Glomerular endothelial cell (primary cell): ENCODE measurements around the gene TSPAN33. TPM values are rescaled to one million over a fixed set of nuclear protein-coding genes. Genes with fewer than 3 reads are reported as not detected.
"Not testable (repeated sequence)": the region's sequence is repeated elsewhere in the genome, so short reads cannot be mapped to it uniquely, and the experiment has no call there.

Experiments
- DNase-seq: peaks from one replicate; pipeline ENCODE4 v3.0.0-alpha.2; 2011; ENCODE audit warnings: low read depth, low spot score; ENCODE audit errors: extremely low read depth
- total RNA-seq: library from RNA; depleted of rRNA; stranded (reverse); fragments of >200 nt; gene quantifications from 2 replicates; pipeline ENCODE4 v1.2.3, GENCODE V29; 2015

TSPAN33 gene
- total RNA-seq, 1 donor from 2014 or later = 0.18 TPM

DNA sequence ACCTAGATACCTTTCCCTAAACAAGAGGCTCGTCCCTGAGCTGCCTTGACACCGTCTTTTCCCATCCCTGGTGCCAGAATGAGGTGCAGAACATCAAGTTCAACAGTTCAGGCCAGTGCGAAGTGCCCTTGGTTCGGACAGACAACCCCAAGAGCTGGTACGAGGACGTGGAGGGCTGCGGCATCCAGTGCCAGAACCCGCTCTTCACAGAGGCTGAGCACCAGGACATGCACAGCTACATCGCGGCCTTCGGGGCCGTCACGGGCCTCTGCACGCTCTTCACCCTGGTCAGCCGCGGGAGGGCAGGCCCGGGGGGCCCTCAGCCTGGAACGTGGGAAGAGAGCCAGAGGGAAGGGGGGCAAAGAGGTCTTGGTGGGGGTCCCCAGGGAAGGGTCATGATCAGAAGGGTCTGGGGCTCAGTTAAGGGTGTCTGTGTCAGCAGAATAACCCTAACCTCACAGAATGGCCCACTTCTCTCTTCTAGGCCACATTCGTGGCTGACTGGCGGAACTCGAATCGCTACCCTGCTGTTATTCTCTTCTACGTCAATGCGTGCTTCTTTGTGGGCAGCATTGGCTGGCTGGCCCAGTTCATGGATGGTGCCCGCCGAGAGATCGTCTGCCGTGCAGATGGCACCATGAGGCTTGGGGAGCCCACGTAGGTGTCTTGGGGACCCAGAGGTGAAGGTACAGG lies 60.8 kb downstream of the TSPAN33 start:
- DNase-seq = no peak

DNA sequence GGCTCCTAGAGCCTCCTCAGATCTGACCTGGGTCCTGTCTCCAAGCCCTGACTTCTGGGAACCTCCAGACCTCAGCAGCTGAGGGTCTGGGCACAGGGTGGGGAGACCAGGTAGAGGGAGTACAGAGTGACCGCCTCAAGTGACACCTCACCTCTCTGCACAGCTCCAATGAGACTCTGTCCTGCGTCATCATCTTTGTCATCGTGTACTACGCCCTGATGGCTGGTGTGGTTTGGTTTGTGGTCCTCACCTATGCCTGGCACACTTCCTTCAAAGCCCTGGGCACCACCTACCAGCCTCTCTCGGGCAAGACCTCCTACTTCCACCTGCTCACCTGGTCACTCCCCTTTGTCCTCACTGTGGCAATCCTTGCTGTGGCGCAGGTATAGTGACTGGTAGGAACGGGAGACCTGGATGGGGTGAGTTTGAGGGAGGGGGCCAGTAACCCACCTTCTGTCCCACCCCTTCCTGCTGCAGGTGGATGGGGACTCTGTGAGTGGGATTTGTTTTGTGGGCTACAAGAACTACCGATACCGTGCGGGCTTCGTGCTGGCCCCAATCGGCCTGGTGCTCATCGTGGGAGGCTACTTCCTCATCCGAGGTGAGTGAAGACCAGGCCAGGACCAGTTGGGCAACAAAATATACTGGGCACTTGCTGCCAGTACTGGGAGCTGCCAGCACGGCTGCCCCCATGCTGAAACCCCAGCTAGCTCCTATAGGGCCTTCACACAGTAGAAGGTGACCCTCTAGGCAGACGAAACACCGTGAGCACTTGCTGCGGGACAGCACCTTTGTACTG lies 61.7 kb downstream of the TSPAN33 start:
- DNase-seq = no peak

DNA sequence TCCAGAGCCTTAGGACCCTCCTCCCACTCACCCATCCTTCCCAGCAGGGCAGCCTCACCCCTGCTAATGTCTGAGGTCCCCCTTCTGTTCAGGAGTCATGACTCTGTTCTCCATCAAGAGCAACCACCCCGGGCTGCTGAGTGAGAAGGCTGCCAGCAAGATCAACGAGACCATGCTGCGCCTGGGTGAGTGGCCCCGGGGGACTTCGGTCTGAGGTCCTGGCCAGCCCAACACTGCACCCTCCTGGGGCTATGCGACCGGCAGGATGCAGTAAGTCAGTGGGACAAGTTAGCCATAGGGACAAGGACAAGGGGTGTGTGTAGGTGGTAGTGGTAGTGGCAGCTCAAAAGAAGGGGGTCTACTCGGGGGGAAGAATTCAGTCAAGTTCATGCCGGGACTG lies 64.2 kb downstream of the TSPAN33 start:
- no peak for DNase-seq

DNA sequence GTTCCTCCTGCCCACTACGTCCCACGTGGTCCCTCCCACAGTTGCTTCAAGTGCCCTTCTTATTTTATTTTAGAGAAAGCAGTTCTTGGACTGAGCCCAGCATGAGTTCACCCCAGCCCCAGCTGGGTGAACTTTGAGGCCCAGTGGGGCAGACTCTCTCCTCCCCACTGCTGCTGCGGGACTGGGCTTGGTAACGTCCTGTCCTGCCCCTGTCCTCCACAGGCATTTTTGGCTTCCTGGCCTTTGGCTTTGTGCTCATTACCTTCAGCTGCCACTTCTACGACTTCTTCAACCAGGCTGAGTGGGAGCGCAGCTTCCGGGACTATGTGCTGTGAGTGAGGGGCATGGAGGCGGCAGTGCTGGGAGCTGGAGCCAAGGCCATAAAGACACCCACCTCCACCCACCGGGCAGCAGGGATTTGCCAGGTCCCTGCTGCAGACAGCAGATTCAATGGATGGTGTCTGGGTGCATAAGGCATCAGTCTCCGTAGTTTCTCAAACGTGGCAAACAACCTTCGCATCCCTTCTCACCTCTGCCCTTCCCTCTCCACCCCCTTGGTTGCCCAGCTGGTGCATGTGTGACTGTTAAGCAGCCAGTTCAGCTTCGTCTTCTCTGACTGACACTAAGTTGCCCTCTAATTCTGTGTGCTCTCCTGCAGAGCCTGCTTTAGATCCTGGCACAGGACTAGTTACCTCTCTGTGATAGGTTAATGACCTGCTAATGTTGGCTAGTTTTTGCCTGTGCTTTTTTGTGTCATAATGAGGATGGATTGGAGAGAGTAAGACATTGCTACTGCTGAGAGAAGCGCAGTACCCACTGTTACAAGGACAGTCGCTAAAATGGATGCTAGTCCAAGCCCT lies 64.8 kb downstream of the TSPAN33 start:
- no peak for DNase-seq

DNA sequence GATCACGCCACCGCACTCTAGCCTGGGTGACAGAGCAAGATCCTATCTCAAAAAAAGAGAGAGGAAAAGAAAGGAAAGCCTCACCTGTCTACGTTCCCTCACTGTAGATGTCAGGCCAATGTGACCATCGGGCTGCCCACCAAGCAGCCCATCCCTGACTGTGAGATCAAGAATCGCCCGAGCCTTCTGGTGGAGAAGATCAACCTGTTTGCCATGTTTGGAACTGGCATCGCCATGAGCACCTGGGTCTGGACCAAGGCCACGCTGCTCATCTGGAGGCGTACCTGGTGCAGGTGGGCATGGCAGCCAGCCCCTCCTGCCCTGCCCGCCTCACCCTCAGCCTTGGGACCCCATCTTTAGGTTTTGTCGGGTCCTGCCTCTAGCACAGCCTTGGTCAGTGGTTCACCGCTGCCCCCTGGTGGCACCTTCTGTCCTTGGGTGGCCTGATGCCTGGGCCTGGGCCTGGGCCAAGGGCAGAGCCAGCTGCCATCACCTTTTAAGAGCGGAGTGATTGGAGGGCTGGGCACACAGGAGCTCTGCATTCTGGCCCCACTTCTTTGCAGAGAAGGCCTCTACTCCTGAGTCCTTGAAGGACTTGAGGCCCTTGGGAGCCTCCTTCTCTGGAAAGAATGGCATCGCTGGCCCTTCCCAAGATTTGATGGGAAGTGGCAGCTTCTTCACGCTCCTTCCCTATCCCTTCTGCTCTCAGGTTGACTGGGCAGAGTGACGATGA lies 65.9 kb downstream of the TSPAN33 start:
- DNase-seq = no peak

DNA sequence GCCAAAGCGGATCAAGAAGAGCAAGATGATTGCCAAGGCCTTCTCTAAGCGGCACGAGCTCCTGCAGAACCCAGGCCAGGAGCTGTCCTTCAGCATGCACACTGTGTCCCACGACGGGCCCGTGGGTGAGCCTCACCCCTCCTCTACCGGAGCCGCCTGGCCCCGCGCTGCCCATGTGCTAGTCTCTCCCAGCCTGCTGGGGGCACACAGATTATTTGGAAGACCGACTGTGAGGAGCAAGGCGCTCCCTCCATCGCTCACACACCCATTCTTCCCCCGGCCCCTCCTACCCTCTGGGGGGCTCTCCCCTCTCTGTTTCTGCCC lies 66.4 kb downstream of the TSPAN33 start:
- no peak for DNase-seq

DNA sequence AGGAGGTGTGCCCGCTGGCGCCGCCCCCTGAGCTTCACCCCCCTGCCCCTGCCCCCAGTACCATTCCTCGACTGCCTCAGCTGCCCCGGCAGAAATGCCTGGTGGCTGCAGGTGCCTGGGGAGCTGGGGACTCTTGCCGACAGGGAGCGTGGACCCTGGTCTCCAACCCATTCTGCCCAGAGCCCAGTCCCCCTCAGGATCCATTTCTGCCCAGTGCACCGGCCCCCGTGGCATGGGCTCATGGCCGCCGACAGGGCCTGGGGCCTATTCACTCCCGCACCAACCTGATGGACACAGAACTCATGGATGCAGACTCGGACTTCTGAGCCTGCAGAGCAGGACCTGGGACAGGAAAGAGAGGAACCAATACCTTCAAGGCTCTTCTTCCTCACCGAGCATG lies 67.6 kb downstream of the TSPAN33 start:
- no peak for DNase-seq

DNA sequence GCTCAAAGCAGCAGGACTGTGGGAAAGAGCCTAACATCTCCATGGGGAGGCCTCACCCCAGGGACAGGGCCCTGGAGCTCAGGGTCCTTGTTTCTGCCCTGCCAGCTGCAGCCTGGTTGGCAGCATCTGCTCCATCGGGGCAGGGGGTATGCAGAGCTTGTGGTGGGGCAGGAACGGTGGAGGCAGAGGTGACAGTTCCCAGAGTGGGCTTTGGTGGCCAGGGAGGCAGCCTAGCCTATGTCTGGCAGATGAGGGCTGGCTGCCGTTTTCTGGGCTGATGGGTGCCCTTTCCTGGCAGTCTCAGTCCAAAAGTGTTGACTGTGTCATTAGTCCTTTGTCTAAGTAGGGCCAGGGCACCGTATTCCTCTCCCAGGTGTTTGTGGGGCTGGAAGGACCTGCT lies 68.1 kb downstream of the TSPAN33 start:
- DNase-seq = no peak

DNA sequence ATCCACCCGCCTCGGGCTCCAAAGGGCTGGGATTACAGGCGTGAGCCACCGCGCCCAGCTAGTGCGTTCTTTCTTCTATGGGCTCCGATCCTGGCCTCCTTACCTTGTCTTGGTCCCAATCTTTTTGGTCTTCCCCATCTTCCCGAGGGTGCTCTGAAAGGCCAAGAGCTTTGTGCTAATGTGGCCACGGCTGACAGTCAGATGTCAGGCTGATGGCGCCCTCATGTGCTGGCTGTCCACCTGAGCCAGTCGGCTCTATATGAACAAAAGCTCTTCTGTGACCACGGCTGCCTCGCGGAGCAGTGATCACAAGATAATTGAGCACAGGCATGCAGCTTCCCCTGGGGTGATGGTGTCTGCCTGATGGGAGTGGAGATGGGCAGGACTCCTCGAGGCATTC lies 69.3 kb downstream of the TSPAN33 start:
- no peak for DNase-seq

DNA sequence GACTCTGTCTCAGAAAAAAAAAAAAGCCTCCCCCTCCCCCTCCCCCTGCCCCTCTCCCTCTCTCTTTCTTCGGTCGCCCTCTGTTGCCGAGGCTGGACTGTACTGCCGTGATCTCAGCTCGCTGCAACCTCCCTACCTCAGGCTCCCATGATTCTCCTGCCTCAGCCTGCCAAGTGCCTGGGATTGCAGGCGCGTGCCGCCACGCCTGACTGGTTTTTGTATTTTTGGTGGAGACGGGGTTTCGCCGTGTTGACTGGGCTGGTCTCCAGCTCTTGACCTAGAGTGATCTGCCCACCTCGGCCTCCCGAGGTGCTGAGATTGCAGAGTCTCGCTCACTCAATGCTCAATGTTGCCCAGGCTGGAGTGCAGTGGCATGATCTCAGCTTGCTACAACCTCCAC lies 71.2 kb downstream of the TSPAN33 start:
- not testable (repeated sequence) for DNase-seq

DNA sequence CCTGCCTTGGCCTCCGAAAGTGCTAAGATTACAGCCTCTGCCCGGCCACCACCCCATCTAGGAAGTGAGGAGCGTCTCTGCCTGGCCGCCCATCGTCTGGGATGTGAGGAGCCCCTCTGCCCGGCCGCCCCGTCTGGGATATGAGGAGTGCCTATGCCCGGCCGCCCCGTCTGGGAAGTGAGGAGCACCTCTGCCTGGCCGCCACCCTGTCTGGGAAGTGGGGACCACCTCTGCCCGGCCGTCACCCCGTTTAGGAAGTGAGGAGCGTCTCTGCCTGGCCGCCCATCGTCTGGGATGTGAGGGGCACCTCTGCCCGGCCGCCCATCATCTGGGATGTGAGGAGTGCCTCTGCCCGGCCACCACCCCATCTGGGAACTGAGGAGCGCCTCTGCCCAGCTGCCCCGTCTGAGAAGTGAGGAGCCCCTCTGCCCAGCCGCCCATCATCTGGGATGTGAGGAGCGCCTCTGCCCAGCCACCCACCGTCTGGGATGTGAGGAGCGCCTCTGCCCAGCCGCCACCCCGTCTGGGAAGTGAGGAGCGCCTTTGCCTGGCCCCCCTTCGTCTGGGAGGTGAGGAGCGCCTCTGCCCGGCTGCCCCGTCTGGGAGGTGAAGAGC lies 71.7 kb downstream of the TSPAN33 start:
- not testable (repeated sequence) for DNase-seq

DNA sequence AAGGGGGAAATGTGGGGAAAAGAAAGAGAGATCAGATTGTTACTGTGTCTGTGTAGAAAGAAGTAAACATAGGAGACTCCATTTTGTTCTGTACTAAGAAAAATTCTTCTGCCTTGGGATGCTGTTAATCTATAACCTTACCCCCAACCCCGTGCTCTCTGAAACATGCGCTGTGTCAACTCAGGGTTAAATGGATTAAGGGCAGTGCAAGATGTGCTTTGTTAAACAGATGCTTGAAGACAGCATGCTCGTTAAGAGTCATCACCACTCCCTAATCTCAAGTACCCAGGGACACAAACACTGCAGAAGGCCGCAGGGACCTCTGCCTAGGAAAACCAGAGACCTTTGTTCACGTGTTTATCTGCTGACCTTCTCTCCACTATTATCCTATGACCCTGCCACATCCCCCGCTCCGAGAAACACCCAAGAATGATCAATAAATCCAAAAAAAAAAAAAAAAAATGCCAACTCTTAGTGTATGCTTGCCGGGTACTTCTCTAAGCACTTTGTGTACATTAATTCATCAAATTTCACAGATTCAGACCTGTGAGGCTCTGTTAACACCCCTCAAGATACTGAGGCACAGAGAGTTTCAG lies 72.4 kb downstream of the TSPAN33 start:
- not testable (repeated sequence) for DNase-seq

DNA sequence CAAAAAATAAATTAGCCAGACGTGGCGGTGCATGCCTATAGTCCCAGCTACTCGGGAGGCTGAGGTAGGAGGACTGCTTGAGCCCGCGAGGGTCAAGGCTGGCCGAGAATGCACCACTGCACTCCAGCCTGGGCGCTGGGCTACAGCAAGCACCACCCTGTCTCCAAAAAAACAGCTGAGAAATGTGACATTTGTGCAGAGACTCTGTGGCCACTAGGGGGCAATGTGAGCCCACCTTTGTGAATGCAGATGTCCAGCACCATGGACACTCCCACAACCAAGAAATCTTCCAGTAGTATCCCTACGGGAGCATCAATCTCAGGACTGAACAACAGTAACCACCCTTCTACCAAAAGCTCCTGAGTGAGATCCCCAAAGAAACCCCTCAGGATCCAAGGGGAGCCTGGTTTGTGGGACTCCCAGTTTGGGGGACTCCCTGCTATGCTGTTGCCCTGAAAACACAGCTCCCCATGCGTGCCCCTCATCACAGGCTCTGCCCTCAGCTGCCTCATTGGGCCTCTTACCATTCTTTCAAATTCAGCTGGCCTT lies 74.1 kb downstream of the TSPAN33 start:
- no peak for DNase-seq

DNA sequence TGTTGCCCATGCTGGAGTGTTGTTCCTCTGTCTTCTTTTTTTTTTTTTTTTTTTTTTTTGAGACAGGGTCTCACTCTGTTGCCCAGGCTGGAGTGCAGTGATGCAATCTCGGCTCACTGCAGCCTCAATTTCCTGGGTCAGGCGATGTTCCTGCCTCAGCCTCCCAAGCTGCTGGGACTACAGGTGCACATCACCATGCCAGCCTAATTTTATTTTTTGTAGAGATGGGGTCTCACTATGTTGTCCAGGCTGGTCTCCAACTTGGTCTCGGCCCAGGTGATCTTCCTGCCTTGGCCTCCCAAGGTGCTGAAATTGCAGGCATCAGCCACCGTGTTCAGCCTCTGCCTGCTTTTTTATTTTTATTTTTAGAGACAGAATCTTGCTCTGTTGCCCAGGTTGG lies 74.7 kb downstream of the TSPAN33 start:
- not testable (repeated sequence) for DNase-seq

Other genes with a start within 250 kb of the TSPAN33 start
- 0.06 TPM in 1 of 2 replicates, not detected in the other for gene KCP, start 234.0 kb upstream of the TSPAN33 start, total RNA-seq
- gene IRF5, start 206.8 kb upstream of the TSPAN33 start, total RNA-seq = 0.73 TPM in 1 of 2 replicates, not detected in the other
- gene TNPO3, start 89.6 kb upstream of the TSPAN33 start, total RNA-seq = 45.3 and 48.1 TPM in 2 replicates
- 6.2 and 6.5 TPM in 2 replicates for gene SMO, start 43.9 kb downstream of the TSPAN33 start, total RNA-seq
- gene AHCYL2, start 80.3 kb downstream of the TSPAN33 start, total RNA-seq = 12.1 and 12.4 TPM in 2 replicates